BJ (cell line): ENCODE data around the gene CCT2. TPM values are rescaled to one million over a fixed set of nuclear protein-coding genes. Genes with fewer than 3 reads are reported as not detected.

Experiments used
- CTCF ChIA-PET: fragments of 350-600 bp; formaldehyde crosslinking; extraction: SDS; loops from one replicate; lab custom pipeline; 2021; ENCODE audit warnings: antibody characterized with exemption, inconsistent platforms; lab: Yijun Ruan, JAX
- POLR2A ChIA-PET: fragments of 300-600 bp; sonication (Branson Sonifier 250); formaldehyde crosslinking; extraction: SDS; loops from one replicate; lab custom pipeline; 2021; ENCODE audit warnings: antibody characterized with exemption; lab: Charles Lee
- DNase-seq: peaks from one replicate; pipeline ENCODE4 v3.0.0-alpha.2; 2011; ENCODE audit warnings: low read depth
- H3K27me3 ChIP-seq: 2 replicates; pipeline ENCODE4 v1.6.0; 2011; ENCODE audit warnings: low read length; ENCODE audit not compliant: control insufficient read depth, insufficient read depth
- H3K36me3 ChIP-seq: 2 replicates; pipeline ENCODE4 v1.5.1; 2011; ENCODE audit warnings: low read length; ENCODE audit not compliant: control insufficient read depth, insufficient read depth
- H3K4me3 ChIP-seq: 2 replicates; pipeline ENCODE4 v1.5.1; 2011; ENCODE audit warnings: low read depth, mild to moderate bottlenecking, control low read depth, low read length
- CTCF ChIP-seq: IDR thresholded peaks from 2 replicates; pipeline ENCODE4 v1.5.1; 2011; ENCODE audit warnings: low read depth, mild to moderate bottlenecking, control low read depth, inconsistent platforms, low read length, moderate library complexity; ENCODE audit not compliant: insufficient read depth
- polyA minus RNA-seq: library from RNA; depleted of rRNA, polyadenylated mRNA; stranded (reverse); fragments of >200 nt; gene quantifications from 2 replicates; pipeline ENCODE4 v1.2.3, GENCODE V29; 2011; rRNA and poly(A)+ RNA removed
- polyA plus RNA-seq: library from polyadenylated mRNA; depleted of rRNA; stranded (reverse); fragments of >200 nt; gene quantifications from 2 replicates; pipeline ENCODE4 v1.2.3, GENCODE V29; 2011; rRNA removed

Gene CCT2
- polyA plus RNA-seq (225 and 228 TPM in 2 replicates), polyA minus RNA-seq (69.8 and 96.3 TPM in 2 replicates)

GRCh38 chr12:69585189-69586062, at the start of gene CCT2:
TSS of gene CCT2 (plus strand) at chr12:69585459. CDS start at chr12:69585522, 63 bp downstream.
- Histone ChIP-seq H3K27me3 (no peaks in the 10 kb centered on the region), H3K4me3 (peak within 1 kb of the TSS; percentile 64), H3K36me3 (peaks cover 9% of the 10 kb centered on the region)
- TF ChIP-seq CTCF, result peak; percentile 60
- peak; percentile 70 for DNase-seq
- ChIA-PET POLR2A (no interaction called here), CTCF (interaction anchor here (0.8 to 2.3 kb wide), 7 partner anchors 9 to 114 kb away, joined by 3 to 9 read pairs (median 3); no protein-coding TSS in a partner anchor)

GRCh38 chr12:69540987-69541386, 44.3 kb upstream of the CCT2 start:
- no peak overlapping the region for H3K4me3 ChIP-seq
- H3K36me3 ChIP-seq, result no peaks in the 10 kb centered on the region
- peak; percentile 93 for DNase-seq
- TF ChIP-seq CTCF, result peak; percentile 24; the same call in 1 of the 2 replicates
- H3K27me3 ChIP-seq, result no peaks in the 10 kb centered on the region
- CTCF ChIA-PET, result interaction anchor here (3.2 kb wide), 1 partner anchor 153 kb away, joined by 15 read pairs; no protein-coding TSS in a partner anchor
- POLR2A ChIA-PET, result no interaction called here

GRCh38 chr12:69544087-69544486, 41.2 kb upstream of the CCT2 start:
- no peak for TF ChIP-seq CTCF
- ChIA-PET CTCF (interaction anchor here (3.2 kb wide), 1 partner anchor 156 kb away, joined by 15 read pairs; no protein-coding TSS in a partner anchor), POLR2A (no interaction called here)

GRCh38 chr12:69545081-69545480, 40.2 kb upstream of the CCT2 start:
- no peak for TF ChIP-seq CTCF
- no peak for DNase-seq
- no peak overlapping the region for H3K4me3 ChIP-seq
- ChIA-PET POLR2A (no interaction called here), CTCF (no interaction called here)
- H3K27me3 ChIP-seq, result no peaks in the 10 kb centered on the region
- no peaks in the 10 kb centered on the region for H3K36me3 ChIP-seq

More at GRCh38 chr12:69544087-69544486, 41.2 kb upstream of the CCT2 start:
- Histone ChIP-seq H3K27me3 (no peaks in the 10 kb centered on the region), H3K4me3 (no peak overlapping the region), H3K36me3 (no peaks in the 10 kb centered on the region)
- no peak for DNase-seq

- CTCF ChIA-PET, result no interaction called here
- DNase-seq, result no peak
- Histone ChIP-seq H3K4me3 (no peak overlapping the region), H3K27me3 (no peaks in the 10 kb centered on the region), H3K36me3 (no peaks in the 10 kb centered on the region)
- TF ChIP-seq CTCF, result no peak
- POLR2A ChIA-PET, result no interaction called here
These were observed 38.4 kb upstream of the CCT2 start for GRCh38 chr12:69546693-69547438.
